Spleen (tissue), 7 donors: Measurements from ENCODE around the gene GJB6.

ENCODE experiments used
- CTCF ChIP-seq, 11 experiments: fragments of 200-600 bp in 7 of 11; fragments of 450-650 bp in 4 of 11; sonication (generic) in 4 of 11; IDR thresholded peaks in 8 of 11; conservative IDR thresholded peaks in 3 of 11; 1 replicate in 7 of 11; 2 replicates in 4 of 11; pipeline versions ENCODE4 v1.4.0 to v1.8.0; 2016 to 2021; ENCODE audit warnings: antibody characterized with exemption in 11 of 11, inconsistent platforms in 4 of 11, mild to moderate bottlenecking in 1 of 11
- POLR2AphosphoS5 ChIP-seq, 3 donors: sonication (generic); formaldehyde crosslinking; IDR thresholded peaks; one replicate each; pipeline ENCODE4 v1.5.1; 2017; ENCODE audit warnings: antibody characterized with exemption in 3 of 3
- donor health status: DM: no; HTN: no; CAD: no; lungs with moderate emphysema.
- donor health status: DM: no; HTN: no; CAD: no.
- donor health status: DM: no; HTN: no; CAD: no.

- TF ChIP-seq CTCF (IDR thresholded peaks at IDR 0.05 in 8 of 11, conservative IDR thresholded peaks at IDR 0.05 in 3 of 11) (no peak), POLR2AphosphoS5 (IDR thresholded peaks at IDR 0.05) (no peak)
Observed at GRCh38 chr13:20227288-20227687, 4.8 kb downstream of the GJB6 start.
